Measurements from ENCODE around the gene BNC2.

Gene BNC2

GRCh38 chr9:16434526-16434925 is 435.9 kb downstream of the BNC2 start:
- no peak for DNase-seq

- DNase-seq, result no peak
These were observed 437.0 kb downstream of the BNC2 start for GRCh38 chr9:16433494-16433893.

- no peak for DNase-seq
These were observed 438.6 kb downstream of the BNC2 start for GRCh38 chr9:16431666-16432392.

- no peak for DNase-seq
These were observed 440.8 kb downstream of the BNC2 start for GRCh38 chr9:16429671-16430070.

- no peak for DNase-seq
These were observed 442.5 kb downstream of the BNC2 start for GRCh38 chr9:16427873-16428427.

GRCh38 chr9:16426716-16427115 is 443.8 kb downstream of the BNC2 start:
- no peak for DNase-seq

GRCh38 chr9:16425562-16426231 is 444.8 kb downstream of the BNC2 start:
- DNase-seq, result no peak

GRCh38 chr9:16422114-16422513 is 448.4 kb downstream of the BNC2 start:
- no peak for DNase-seq

- DNase-seq, result no peak
These were observed 448.9 kb downstream of the BNC2 start for GRCh38 chr9:16421532-16421931.

- DNase-seq, result no peak
These were observed 451.3 kb downstream of the BNC2 start for GRCh38 chr9:16419124-16419523.

- DNase-seq, result no peak
These were observed 451.7 kb downstream of the BNC2 start for GRCh38 chr9:16418721-16419120.

- DNase-seq, result no peak
These were observed 452.7 kb downstream of the BNC2 start for GRCh38 chr9:16417749-16418148.

- DNase-seq, result no peak
These were observed 453.3 kb downstream of the BNC2 start for GRCh38 chr9:16417161-16417560.

- DNase-seq, result no peak
These were observed 456.0 kb downstream of the BNC2 start for GRCh38 chr9:16414451-16414850.

- no peak for DNase-seq
These were observed 456.9 kb downstream of the BNC2 start for GRCh38 chr9:16413509-16414016.

GRCh38 chr9:16412740-16413139 is 457.7 kb downstream of the BNC2 start:
- DNase-seq, result no peak

GRCh38 chr9:16411311-16411710 is 459.2 kb downstream of the BNC2 start:
- no peak for DNase-seq

- no peak for DNase-seq
These were observed 459.7 kb downstream of the BNC2 start for GRCh38 chr9:16410601-16411280.

- no peak for DNase-seq
These were observed 462.9 kb downstream of the BNC2 start for GRCh38 chr9:16407617-16408016.

GRCh38 chr9:16406526-16407225 is 463.8 kb downstream of the BNC2 start:
- DNase-seq, result no peak

GRCh38 chr9:16405421-16405820 is 465.0 kb downstream of the BNC2 start:
- DNase-seq, result no peak

GRCh38 chr9:16401701-16402100 is 468.8 kb downstream of the BNC2 start:
- no peak for DNase-seq

GRCh38 chr9:16398691-16399090 is 471.8 kb downstream of the BNC2 start:
- DNase-seq, result no peak
